B cell (primary cell): ENCODE measurements around the gene KLHL6.

ENCODE experiments used
- EZH2 ChIP-seq: IDR thresholded peaks from 2 replicates; pipeline ENCODE4 v1.6.1; 2012; ENCODE audit warnings: borderline replicate concordance, low read depth, mild to moderate bottlenecking, moderate library complexity, low read length; ENCODE audit not compliant: insufficient read depth, poor library complexity, severe bottlenecking
- TF ChIP-seq, protein P1 (sequence below): fragments of 200-600 bp; IDR thresholded peaks from one replicate; pipeline ENCODE4 v1.8.0; 2022; ENCODE audit warnings: antibody characterized with exemption, mild to moderate bottlenecking

DNA sequence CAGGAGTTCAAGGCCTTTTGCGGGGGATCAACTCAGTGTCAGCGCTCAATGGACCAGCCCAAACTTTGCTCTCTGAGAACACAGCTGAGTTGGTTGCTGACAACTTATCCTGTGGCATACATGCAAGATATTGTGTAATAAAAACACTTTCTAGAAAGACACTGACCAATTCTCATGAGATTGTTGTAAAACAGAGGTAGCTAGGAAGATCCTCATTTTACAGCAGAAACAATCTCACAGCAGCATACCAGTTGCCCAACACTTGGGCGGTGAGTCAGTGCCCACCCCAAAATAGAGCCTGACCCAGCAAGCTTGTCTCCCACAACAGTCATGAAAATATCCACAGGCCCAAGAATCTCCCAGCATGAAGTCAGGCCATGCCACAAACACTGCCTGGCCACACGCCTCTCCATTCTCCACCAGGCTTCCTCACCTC is 18.2 kb downstream of the KLHL6 start:
- TF ChIP-seq, protein P1, sequence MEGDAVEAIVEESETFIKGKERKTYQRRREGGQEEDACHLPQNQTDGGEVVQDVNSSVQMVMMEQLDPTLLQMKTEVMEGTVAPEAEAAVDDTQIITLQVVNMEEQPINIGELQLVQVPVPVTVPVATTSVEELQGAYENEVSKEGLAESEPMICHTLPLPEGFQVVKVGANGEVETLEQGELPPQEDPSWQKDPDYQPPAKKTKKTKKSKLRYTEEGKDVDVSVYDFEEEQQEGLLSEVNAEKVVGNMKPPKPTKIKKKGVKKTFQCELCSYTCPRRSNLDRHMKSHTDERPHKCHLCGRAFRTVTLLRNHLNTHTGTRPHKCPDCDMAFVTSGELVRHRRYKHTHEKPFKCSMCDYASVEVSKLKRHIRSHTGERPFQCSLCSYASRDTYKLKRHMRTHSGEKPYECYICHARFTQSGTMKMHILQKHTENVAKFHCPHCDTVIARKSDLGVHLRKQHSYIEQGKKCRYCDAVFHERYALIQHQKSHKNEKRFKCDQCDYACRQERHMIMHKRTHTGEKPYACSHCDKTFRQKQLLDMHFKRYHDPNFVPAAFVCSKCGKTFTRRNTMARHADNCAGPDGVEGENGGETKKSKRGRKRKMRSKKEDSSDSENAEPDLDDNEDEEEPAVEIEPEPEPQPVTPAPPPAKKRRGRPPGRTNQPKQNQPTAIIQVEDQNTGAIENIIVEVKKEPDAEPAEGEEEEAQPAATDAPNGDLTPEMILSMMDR: no peak
- no peak for TF ChIP-seq EZH2
